ENCODE measurements around the gene ERC2. TPM values are rescaled to one million over a fixed set of nuclear protein-coding genes. Genes with fewer than 3 reads are reported as not detected.

ERC2 gene
- total RNA-seq, 1 donor from 2014 or later: 0.11 TPM

DNA sequence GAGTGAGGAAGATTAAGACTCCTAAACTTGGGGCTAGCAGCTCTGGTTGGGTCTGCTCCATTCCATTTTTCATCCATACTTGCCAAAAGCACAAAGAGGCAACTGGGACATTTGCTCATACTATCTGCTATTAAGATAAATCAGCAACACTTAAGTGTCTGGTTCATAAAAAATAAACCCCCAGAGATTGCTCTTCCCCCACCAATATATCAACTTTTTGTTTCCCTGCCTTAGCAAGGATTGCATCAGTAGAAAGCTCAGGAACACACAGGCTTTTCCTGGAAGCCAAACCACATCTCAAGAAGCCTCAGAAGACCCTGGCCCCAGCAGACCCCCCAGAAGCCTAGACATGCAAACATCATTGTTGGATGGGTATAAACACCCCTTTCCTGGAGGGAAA is 748.8 kb downstream of the ERC2 start:
- Histone ChIP-seq H3K27ac (no peak overlapping the region), H3K4me3 (no peak overlapping the region), H3K36me3 (no peaks in the 10 kb centered on the region), H3K4me1 (no peaks in the 10 kb centered on the region), H3K27me3 (no peaks in the 10 kb centered on the region), H3K9me3 (no peaks in the 10 kb centered on the region)
- DNase-seq (ENCODE audit: low spot score in 2 of 2): no peak
- intact Hi-C loops (cut with DNase I): no loop called here
- TF ChIP-seq, protein P1, sequence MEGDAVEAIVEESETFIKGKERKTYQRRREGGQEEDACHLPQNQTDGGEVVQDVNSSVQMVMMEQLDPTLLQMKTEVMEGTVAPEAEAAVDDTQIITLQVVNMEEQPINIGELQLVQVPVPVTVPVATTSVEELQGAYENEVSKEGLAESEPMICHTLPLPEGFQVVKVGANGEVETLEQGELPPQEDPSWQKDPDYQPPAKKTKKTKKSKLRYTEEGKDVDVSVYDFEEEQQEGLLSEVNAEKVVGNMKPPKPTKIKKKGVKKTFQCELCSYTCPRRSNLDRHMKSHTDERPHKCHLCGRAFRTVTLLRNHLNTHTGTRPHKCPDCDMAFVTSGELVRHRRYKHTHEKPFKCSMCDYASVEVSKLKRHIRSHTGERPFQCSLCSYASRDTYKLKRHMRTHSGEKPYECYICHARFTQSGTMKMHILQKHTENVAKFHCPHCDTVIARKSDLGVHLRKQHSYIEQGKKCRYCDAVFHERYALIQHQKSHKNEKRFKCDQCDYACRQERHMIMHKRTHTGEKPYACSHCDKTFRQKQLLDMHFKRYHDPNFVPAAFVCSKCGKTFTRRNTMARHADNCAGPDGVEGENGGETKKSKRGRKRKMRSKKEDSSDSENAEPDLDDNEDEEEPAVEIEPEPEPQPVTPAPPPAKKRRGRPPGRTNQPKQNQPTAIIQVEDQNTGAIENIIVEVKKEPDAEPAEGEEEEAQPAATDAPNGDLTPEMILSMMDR (IDR thresholded peaks at IDR 0.05): no peak

DNA sequence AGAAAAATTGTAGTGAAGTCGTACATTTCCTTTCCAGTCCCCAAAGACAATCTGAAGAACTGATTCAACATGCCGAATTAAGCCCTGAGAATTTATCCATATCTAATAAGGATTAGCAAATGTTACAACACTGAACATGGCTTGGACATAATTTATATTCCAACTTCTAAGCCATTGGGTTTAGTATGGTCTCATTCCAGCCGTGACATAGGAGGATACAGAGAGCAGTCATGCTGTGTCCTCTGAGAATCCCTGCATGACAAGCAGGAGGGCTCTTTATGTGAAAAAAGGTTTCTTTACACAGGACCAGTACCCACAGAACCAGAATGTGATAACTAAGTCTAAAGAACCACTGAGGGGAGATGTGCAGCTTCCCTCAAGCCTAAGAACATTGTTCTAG is 749.3 kb downstream of the ERC2 start:
- H3K36me3 ChIP-seq: no peaks in the 10 kb centered on the region
- no peaks in the 10 kb centered on the region for H3K4me1 ChIP-seq
- TF ChIP-seq, protein P1 (IDR thresholded peaks at IDR 0.05): no peak
- intact Hi-C loops (cut with DNase I): no loop called here
- H3K27me3 ChIP-seq: no peaks in the 10 kb centered on the region
- no peak for DNase-seq (ENCODE audit: low spot score in 2 of 2)
- H3K4me3 ChIP-seq: no peak overlapping the region
- H3K9me3 ChIP-seq: no peaks in the 10 kb centered on the region
- H3K27ac ChIP-seq: no peak overlapping the region

DNA sequence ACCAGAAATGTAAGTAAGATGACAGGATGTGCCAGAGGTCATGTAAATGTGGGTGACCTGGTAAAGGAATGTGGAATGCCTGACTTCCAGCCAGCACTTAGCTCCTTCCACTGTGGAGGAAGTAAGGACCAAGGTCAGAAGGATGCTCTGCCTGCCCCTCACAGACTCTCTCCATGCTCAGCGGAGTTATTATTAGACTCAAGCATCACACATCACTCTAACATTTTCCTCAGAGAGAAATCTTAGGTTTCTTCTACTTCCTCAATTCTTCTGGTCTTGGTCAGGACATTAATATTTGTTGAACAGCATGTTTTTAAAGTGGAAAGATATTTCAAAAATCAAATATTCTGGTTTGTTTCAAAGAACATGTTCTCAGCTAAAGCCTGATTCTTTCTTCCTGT is 749.7 kb downstream of the ERC2 start:
- intact Hi-C loops (cut with DNase I): no loop called here
- H3K27ac ChIP-seq: no peak overlapping the region

DNA sequence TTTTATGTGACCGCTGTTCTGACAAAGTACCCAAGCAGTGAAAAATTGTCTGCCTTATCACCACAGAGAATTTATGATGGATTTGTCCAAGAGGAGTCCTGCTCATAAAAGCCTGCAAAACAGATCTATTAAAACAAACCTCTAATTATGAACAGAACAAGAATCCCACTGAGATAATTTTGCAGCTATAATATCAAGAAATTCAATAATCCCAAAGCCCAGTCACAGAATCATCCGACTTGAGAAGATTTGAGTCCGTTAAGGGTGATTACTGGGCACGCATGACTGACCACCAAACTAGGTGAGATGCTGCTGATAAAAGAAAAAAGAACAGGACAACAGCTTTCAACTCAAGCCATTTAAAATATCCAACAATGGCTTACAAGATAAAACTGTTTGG is 750.2 kb downstream of the ERC2 start:
- H3K9me3 ChIP-seq: no peaks in the 10 kb centered on the region
- H3K4me3 ChIP-seq: no peak overlapping the region
- TF ChIP-seq, protein P1 (IDR thresholded peaks at IDR 0.05): no peak
- H3K27ac ChIP-seq: no peak overlapping the region
- intact Hi-C loops (cut with DNase I): no loop called here
- H3K27me3 ChIP-seq: no peaks in the 10 kb centered on the region
- H3K4me1 ChIP-seq: no peaks in the 10 kb centered on the region
- DNase-seq (ENCODE audit: low spot score in 2 of 2): no peak
- H3K36me3 ChIP-seq: no peaks in the 10 kb centered on the region

More for the DNA sequence above, 749.7 kb downstream of the ERC2 start:
- Histone ChIP-seq H3K9me3 (no peaks in the 10 kb centered on the region), H3K4me1 (no peaks in the 10 kb centered on the region), H3K36me3 (no peaks in the 10 kb centered on the region), H3K27me3 (no peaks in the 10 kb centered on the region), H3K4me3 (no peak overlapping the region)
- no peak for DNase-seq (ENCODE audit: low spot score in 2 of 2)
- TF ChIP-seq, protein P1 (IDR thresholded peaks at IDR 0.05): no peak

DNA sequence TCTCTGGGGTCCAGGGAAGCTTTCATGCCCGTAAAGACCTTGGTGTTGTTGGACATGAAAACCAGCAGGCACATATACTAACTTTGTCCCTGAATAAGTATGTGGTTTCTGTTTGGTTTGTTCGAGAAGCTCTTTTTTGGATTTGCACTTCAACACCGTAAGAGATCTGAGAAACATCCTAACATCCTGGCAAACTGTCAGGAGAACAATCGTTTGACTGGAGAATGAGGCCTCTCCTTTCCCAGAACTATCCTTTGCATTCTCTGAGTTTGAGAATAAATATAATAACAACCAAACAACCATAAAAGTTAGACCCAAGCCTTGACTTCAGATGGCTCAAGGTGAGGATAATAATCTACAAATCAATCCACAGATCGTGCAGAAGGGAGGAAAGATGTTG is 750.8 kb downstream of the ERC2 start:
- no peaks in the 10 kb centered on the region for H3K27me3 ChIP-seq
- H3K4me1 ChIP-seq: no peaks in the 10 kb centered on the region
- TF ChIP-seq, protein P1 (IDR thresholded peaks at IDR 0.05): no peak
- no peaks in the 10 kb centered on the region for H3K36me3 ChIP-seq
- no peak overlapping the region for H3K4me3 ChIP-seq
- intact Hi-C loops (cut with DNase I): no loop called here
- H3K9me3 ChIP-seq: no peaks in the 10 kb centered on the region
- DNase-seq (ENCODE audit: low spot score in 2 of 2): no peak
- no peak overlapping the region for H3K27ac ChIP-seq

DNA sequence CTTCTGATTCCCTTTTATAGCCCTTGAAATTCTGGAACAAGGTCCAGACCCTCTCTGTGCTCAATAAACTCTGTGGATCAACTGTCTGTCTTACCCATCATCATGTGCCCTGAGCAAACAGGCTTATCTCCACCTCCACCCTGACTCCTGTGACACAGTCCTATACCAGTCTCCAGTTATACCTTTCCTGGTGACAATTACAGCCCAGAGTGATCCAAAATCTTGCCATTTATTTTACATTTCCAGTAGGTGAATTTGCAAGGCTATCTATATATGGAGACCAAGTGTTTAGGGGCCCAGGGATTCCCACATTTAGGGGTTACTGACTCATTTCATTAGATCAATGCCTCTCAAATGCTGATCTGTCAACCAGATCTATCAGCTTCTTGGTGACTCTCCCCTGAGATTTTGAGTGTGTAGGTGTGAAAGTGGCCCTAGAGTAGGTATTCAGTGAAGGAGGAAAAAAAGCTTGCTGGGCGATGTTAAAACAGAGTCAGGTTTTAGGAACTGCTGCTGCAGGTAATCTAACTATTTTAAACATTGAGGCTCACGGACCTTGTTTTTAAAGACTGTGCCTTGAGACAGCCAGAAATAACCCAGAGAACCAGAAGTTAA is 751.5 kb downstream of the ERC2 start:
- DNase-seq (ENCODE audit: low spot score in 2 of 2): no peak
- Histone ChIP-seq H3K4me1 (no peaks in the 10 kb centered on the region), H3K4me3 (no peak overlapping the region), H3K27ac (no peak overlapping the region), H3K36me3 (no peaks in the 10 kb centered on the region), H3K9me3 (no peaks in the 10 kb centered on the region), H3K27me3 (no peaks in the 10 kb centered on the region)
- TF ChIP-seq, protein P1 (IDR thresholded peaks at IDR 0.05): no peak
- intact Hi-C loops (cut with DNase I): no loop called here
